Measurements from ENCODE around the gene OBI1.
A peak's percentile ranks its signal among the peaks of the same experiment; 100 is the strongest.
"Not testable (repeated sequence)": the region's sequence is repeated elsewhere in the genome, so short reads cannot be mapped to it uniquely, and the experiment has no call there.

Gene OBI1

GRCh38 chr13:78649997-78650716, 8.8 kb downstream of the OBI1 start:
- no peak for DNase-seq (ENCODE audit: low spot score)

DNA sequence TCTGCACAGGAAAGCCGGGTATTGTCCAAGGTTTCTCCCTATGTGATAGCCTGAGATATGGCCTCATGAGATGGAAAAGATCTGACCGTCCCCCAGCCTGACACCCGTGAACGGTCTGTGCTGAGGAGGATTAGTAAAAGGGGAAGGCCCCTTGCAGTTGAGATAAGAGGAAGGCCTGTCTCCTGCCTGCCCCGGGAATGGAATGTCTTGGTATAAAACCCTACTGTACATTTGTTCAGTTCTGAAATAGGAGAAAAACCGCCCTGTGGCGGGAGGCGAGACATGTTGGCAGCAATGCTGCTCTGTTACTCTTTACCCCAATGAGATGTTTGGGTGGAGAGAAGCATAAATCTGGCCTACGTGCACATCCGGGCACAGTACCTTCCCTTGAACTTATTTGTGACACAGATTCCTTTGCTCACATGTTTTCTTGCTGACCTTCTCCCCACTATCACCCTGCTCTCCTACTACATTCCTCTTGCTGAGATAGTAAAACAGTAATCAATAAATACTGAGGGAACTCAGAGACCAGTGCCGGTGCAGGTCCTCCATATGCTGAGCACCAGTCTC, 11.8 kb downstream of the OBI1 start:
- not testable (repeated sequence) for DNase-seq (ENCODE audit: low spot score)

DNA sequence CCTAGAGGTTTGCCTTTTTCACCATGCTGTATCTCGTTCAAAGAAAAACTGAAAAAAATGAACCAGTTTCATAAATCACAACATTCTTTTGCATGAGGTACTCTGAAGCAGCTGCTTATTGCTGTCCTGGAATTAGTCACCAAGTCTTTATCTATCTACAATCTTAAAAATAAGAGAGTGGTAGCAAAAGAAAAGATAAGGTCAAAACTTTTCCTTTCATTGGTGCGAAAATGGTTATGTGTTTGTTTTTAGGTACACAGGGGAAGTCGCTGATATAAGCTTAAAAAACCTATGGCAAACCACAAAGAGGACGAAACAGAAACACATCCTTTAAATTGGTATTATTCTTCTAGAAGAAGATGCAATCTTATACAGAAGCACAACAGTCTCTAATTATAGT, 20.7 kb downstream of the OBI1 start:
- no peak for DNase-seq (ENCODE audit: low spot score)

- DNase-seq (ENCODE audit: low spot score) = no peak
Observed at GRCh38 chr13:78636495-78636894, 22.5 kb downstream of the OBI1 start.

DNA sequence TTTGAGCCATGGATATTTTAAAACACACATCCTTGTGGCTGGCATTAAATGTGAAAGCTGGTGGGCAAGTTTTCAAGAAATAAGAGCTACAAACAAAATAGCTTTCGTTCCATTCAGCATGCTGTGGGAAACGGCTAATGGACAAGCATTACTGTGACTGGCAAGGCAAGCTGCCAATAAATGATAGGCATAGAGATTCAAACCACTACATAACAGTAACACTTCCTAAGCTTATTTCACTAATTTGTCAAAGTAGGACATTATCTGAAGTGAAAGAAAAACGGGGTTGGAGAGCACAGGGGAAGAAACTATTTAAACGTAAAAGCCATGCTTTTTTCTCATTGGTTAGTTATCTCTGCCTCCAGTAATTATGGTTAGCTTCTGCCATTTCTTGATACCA, 26.0 kb downstream of the OBI1 start:
- DNase-seq (ENCODE audit: low spot score) = no peak

DNA sequence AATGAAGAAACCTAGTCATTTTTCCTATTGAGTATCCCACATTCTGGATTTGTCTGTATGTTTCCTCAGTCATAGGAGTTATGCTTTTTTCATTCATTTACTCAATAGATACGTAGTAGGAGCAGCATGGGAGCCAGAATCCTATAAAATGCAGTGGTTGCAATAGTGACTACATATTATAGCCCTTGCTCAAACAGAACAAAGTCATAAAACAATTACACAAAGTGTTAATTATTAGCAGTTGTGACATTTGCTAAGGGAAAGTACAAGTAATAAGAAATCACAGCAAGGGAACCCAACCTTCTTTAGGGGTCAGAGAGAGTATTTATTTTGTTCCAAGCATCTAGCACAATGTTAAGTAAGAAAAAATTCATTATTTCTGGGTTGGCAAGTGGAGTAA, 27.9 kb downstream of the OBI1 start:
- no peak for DNase-seq (ENCODE audit: low spot score)

GRCh38 chr13:78630511-78630910, 28.4 kb downstream of the OBI1 start:
- no peak for DNase-seq (ENCODE audit: low spot score)

DNA sequence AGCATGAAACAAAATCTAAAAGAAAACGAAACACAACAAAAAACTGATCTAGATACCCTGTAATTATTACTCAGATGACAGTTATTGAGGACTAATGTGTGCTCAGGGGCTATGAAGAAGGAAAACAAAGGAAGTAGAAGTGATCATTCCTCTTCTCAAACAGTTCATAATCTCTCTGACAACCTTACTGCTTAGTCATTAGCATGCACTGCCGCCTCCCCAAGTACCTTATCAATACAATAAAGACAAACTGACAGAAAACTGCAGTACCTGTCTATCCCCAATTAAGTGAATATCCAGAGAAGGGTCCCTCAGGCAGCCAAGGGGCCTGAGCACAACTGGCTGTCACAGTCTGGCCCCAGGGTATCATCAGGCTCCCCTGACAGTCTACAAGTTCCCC, 33.6 kb downstream of the OBI1 start:
- DNase-seq (ENCODE audit: low spot score) = no peak

DNA sequence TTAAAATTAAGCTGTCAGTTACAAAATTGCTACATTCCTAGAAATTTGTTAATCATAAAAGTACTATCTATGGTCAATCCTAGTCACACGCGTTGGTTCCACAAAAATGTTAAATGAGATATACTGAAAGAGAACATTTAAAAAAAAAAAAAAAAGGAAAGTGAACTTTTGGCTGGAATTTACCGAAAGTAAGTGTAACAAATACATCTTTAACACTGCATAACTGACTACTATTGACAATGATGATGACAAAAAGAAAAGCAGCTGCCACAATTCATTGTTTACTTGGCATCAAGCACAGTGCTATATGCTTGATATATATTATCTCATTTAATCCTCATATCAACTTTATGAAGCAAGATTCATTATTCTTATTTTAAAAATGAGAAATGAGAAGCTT, 35.8 kb downstream of the OBI1 start:
- DNase-seq (ENCODE audit: low spot score) = no peak

DNA sequence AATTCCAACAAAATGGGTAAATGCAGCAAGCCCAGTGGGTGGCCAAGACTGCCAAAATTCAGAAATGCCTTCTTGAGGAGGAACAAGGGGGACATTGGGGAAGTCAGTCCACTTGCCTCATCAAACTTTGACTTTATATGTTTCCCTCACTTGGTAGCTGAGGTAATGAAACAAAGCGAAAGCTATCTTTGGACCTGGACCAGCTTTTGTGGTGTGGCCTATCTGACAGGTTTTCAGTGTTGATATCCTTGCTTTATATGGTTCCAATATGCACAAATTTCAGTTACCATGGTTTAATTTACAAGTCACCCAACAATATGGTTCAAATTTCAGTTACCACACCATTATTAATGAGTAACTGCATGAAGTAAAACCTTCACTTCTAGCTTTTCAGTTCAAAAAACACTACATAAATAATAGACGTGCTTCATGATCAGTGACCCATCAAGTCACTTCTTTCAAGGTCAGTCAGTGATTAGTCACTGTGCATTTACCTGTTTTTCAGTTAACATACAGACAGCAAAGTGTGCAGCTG, 38.0 kb downstream of the OBI1 start:
- DNase-seq (ENCODE audit: low spot score) = no peak

GRCh38 chr13:78618411-78618810, 40.5 kb downstream of the OBI1 start:
- no peak for DNase-seq (ENCODE audit: low spot score)

DNA sequence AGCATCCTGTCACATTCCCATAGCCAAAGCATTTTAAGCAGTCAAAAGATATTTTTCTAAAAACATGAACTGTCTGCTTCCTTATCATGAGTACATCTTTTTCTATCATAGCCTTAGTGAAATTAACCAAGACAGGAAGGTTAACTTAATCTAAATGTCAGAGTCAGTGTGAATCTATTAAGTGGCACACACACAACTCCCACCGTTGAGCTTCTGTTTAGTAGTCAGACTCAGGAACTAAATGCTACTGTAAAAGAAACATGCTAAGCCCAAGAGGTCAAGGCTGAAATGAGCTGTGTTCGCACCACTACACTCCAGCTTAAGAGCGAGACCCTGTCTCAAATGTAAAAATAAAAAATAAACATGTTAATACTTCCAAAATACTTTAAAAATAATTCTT, 47.9 kb downstream of the OBI1 start:
- DNase-seq (ENCODE audit: low spot score) = no peak

GRCh38 chr13:78610381-78610883, 48.5 kb downstream of the OBI1 start:
- DNase-seq (ENCODE audit: low spot score) = no peak

DNA sequence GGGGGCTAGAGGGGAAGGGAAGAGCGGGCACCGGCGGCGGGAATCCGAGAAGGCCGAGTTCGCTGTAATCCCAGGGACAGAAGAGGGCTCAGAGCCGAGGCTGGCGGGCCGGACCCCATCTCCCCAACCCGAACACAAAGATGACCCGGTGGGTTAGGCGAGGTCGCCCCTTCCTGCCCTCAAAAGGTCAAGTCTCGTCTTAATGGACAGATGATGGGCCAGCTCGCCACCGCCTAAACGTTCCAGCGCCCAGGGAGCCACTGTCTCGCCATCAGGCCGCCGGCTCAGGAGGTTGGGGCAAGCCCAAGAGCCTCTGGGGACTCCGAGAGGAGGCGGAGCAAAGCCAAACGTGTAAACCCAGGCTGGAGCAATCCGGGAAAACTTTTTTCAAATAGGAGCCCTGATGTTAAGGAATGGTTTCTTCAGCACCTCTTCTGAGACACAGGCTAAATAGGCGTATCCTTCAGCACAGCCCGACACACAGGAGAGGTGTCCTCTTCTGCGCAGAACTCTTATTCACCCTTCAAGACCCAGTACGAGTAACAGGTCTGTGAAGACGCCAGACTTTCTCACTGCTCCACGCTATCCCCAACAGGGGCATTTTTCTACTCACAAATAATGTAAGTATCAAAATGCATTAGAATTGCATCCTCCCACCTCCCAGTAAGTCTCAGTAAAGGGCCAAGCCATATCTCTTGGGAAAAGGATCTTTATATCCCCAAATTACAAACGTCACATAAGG, 49.3 kb downstream of the OBI1 start:
- no peak for DNase-seq (ENCODE audit: low spot score)

GRCh38 chr13:78608688-78609463, 50.1 kb downstream of the OBI1 start:
- DNase-seq (ENCODE audit: low spot score) = no peak

DNA sequence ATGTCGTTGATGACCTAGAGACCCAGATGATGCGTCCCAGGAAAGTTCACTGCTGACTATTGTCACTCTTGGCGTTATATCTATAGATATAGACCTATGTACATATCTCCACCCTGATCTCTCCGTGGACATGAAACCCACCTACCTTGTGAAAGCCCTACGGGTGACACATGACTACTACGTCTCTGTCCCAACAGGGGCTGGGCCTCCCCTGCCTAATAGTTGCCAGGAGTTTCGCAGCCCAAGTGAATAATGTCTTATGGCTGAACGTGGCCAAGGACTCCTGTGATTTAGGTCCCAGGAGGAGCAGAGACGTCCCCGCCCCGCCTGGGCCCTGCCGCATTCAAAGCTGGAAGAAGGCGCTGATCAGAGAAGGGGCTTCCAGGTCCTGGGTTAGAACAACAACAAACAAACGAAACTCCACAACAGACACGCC, 50.7 kb downstream of the OBI1 start:
- no peak for DNase-seq (ENCODE audit: low spot score)

- DNase-seq (ENCODE audit: low spot score) = no peak
Observed at GRCh38 chr13:78607409-78608251, 51.3 kb downstream of the OBI1 start.

- no peak for DNase-seq (ENCODE audit: low spot score)
Observed at GRCh38 chr13:78606471-78607408, 52.2 kb downstream of the OBI1 start.

GRCh38 chr13:78604782-78605611, 54.0 kb downstream of the OBI1 start:
- DNase-seq (ENCODE audit: low spot score) = peak; percentile 85

All from SK-N-DZ (cell line).